GM23338 (cell line): ENCODE results near the gene DHRS7B. TPM values are rescaled to one million over a fixed set of nuclear protein-coding genes. Genes with fewer than 3 reads are reported as not detected.

Source experiments
- ATAC-seq: fragments of 200-7000 bp; cut with Tn5 transposase; 3 replicates; pipeline ENCODE4 v1.9.1; 2020
- DNase-seq: peaks from one replicate; pipeline ENCODE4 v3.0.0-alpha.2; 2015; ENCODE audit warnings: low spot score
- H2AFZ ChIP-seq: fragments of 200-600 bp; sonication (generic); 2 replicates; pipeline ENCODE4 v1.8.0; 2016; ENCODE audit warnings: antibody characterized with exemption, mild to moderate bottlenecking, moderate library complexity
- H3F3A ChIP-seq: fragments of 200-600 bp; sonication (generic); replicated peaks from 2 replicates; pipeline ENCODE4 v1.8.0; 2017; ENCODE audit warnings: antibody characterized with exemption, mixed run types, low read depth
- H3K27ac ChIP-seq: fragments of 200-600 bp; sonication (generic); 2 replicates; pipeline ENCODE4 v1.6.1; 2016; ENCODE audit warnings: low read depth
- H3K27me3 ChIP-seq: fragments of 200-600 bp; sonication (generic); 2 replicates; pipeline ENCODE4 v1.8.0; 2016; ENCODE audit warnings: mild to moderate bottlenecking, mixed run types, moderate library complexity; ENCODE audit not compliant: insufficient read depth
- H3K36me3 ChIP-seq: fragments of 200-600 bp; sonication (generic); 2 replicates; pipeline ENCODE4 v1.8.0; 2016; ENCODE audit warnings: mild to moderate bottlenecking; ENCODE audit not compliant: insufficient read depth
- H3K4me1 ChIP-seq: fragments of 200-600 bp; sonication (generic); 2 replicates; pipeline ENCODE4 v1.8.0; 2016; ENCODE audit warnings: mild to moderate bottlenecking, moderate library complexity; ENCODE audit not compliant: insufficient read depth
- H3K4me2 ChIP-seq: fragments of 200-600 bp; sonication (generic); 2 replicates; pipeline ENCODE4 v1.7.1; 2017; ENCODE audit warnings: mixed run types
- H3K4me3 ChIP-seq: fragments of 200-600 bp; sonication (generic); 2 replicates; pipeline ENCODE4 v1.6.1; 2016; ENCODE audit warnings: mixed run types
- H3K79me2 ChIP-seq: fragments of 200-600 bp; sonication (generic); replicated peaks from 2 replicates; pipeline ENCODE4 v1.8.0; 2017; ENCODE audit warnings: mild to moderate bottlenecking; ENCODE audit not compliant: insufficient read depth
- H3K9me2 ChIP-seq: fragments of 200-600 bp; sonication (generic); 2 replicates; pipeline ENCODE4 v1.8.0; 2017; ENCODE audit not compliant: insufficient read depth
- H4K20me1 ChIP-seq: fragments of 200-600 bp; sonication (generic); replicated peaks from 2 replicates; pipeline ENCODE4 v1.8.0; 2017; ENCODE audit warnings: mild to moderate bottlenecking; ENCODE audit not compliant: insufficient read depth
- H3K27ac Mint-ChIP-seq: 2 replicates; pipeline ENCODE4 v1.8.0; 2020; ENCODE audit warnings: inconsistent platforms, mild to moderate bottlenecking, moderate library complexity, mixed read lengths
- H3K27me3 Mint-ChIP-seq: 3 replicates; pipeline ENCODE4 v1.8.0; 2022; ENCODE audit warnings: low read depth, mild to moderate bottlenecking, moderate library complexity, mixed read lengths, inconsistent platforms; ENCODE audit not compliant: insufficient read depth, poor library complexity
- H3K36me3 Mint-ChIP-seq: 3 replicates; pipeline ENCODE4 v1.8.0; 2021; ENCODE audit warnings: low read depth, mild to moderate bottlenecking, inconsistent platforms, moderate library complexity, mixed read lengths
- H3K4me1 Mint-ChIP-seq: 3 replicates; pipeline ENCODE4 v1.8.0; 2020; ENCODE audit warnings: mild to moderate bottlenecking, inconsistent platforms, mixed read lengths
- H3K4me3 Mint-ChIP-seq: 3 replicates; pipeline ENCODE4 v1.8.0; 2021; ENCODE audit warnings: moderate library complexity, mild to moderate bottlenecking, inconsistent platforms, mixed read lengths
- H3K9me3 Mint-ChIP-seq: 3 replicates; pipeline ENCODE4 v1.8.0; 2020; ENCODE audit warnings: moderate library complexity, mild to moderate bottlenecking, inconsistent platforms, mixed read lengths
- CTCF ChIP-seq, 2 experiments: fragments of 200-600 bp in 1 of 2; sonication (generic) in 1 of 2; conservative IDR thresholded peaks; 2 replicates each; pipeline versions ENCODE4 v1.5.1 to v1.6.1; 2016 to 2017; ENCODE audit warnings: antibody characterized with exemption in 2 of 2, low read depth in 2 of 2, mild to moderate bottlenecking in 2 of 2, moderate library complexity in 1 of 2
- ETS1 ChIP-seq: IDR thresholded peaks from 2 replicates; pipeline ENCODE4 v1.6.1; 2016; ENCODE audit warnings: antibody characterized with exemption
- JUNB ChIP-seq: IDR thresholded peaks from one replicate; pipeline ENCODE4 v1.6.1; 2016; ENCODE audit warnings: antibody characterized with exemption; ENCODE audit not compliant: unreplicated experiment
- NANOG ChIP-seq: IDR thresholded peaks from 2 replicates; pipeline ENCODE4 v1.6.1; 2016; ENCODE audit warnings: antibody characterized with exemption, borderline replicate concordance
- REST ChIP-seq: IDR thresholded peaks from one replicate; pipeline ENCODE4 v1.6.1; 2018; ENCODE audit warnings: antibody characterized with exemption; ENCODE audit not compliant: unreplicated experiment
- STAT1 ChIP-seq: IDR thresholded peaks from one replicate; pipeline ENCODE4 v1.6.1; 2016; ENCODE audit warnings: antibody characterized with exemption; ENCODE audit not compliant: unreplicated experiment
- ZNF331 ChIP-seq: fragments of 250-450 bp; sonication (Bioruptor Pico); IDR thresholded peaks from 2 replicates; pipeline ENCODE4 v1.5.0; 2020; ENCODE audit warnings: low read depth, mild to moderate bottlenecking, moderate library complexity
- ZNF462 ChIP-seq: fragments of 250-450 bp; sonication (Bioruptor Pico); IDR thresholded peaks from 2 replicates; pipeline ENCODE4 v1.5.0; 2020; ENCODE audit warnings: mild to moderate bottlenecking, moderate library complexity
- polyA plus RNA-seq: library from polyadenylated mRNA; unstranded; fragments of >200 nt; fragmentation: Nextera tagmentation; extraction: Ambion mirVana; gene quantifications from 2 replicates; pipeline ENCODE4 v1.2.1, GENCODE V29; 2016
- total RNA-seq: library from RNA; depleted of rRNA; stranded (reverse); fragments of >200 nt; shearing (Covaris generic); gene quantifications from 2 replicates; pipeline ENCODE4 v1.2.3, GENCODE V29; 2014

Gene DHRS7B
- total and polyA plus RNA-seq, 2 experiments from 2014 or later: 26.6 to 27.9 TPM

DNA sequence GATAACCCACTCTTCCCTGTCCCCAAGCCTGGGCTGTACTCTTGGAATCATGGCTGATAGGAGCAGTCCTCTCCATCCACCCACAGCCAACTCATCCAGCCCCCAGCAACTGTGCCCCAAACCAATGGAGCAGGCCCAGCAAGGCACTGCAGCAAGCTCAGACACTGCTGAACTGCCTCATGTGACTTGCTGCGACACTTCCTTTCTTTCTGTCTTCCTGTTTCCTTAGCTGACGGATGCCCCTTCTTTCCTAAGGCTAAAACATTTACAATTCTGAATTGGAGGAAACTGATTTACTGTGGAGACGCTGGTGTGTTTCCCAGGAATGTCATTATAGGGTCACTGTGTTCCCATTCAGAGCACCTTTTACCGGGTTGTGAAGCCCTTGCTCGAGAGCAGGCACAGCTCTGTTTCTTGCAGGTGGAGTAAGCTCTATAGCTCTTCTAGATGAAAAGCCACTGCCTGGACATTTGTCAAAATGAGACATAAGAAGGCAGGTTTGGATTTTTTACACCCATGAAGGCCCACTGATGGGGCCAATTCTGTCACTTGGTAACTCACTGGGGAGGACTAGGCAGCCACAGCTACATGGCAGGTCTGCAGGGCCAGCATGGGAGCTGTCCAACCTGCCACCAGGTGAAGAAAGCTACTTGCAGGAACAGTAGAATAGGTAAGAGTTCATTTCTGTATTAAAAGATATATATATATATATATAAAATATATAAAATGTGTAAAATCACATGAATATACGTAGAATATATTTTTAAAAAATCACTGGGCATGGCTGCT lies 59.8 kb downstream of the DHRS7B start:
- Mint-ChIP-seq H3K4me3 (no peak overlapping the region), H3K36me3 (peaks cover 17% of the 10 kb centered on the region), H3K9me3 (no peaks in the 10 kb centered on the region), H3K27ac (no peak overlapping the region), H3K27me3 (peaks cover 4% of the 10 kb centered on the region), H3K4me1 (peaks cover 3% of the 10 kb centered on the region; the same call in 1 of the 3 replicates)
- no peaks in the 10 kb centered on the region for H3K27me3 ChIP-seq
- DNase-seq (no peak), ATAC-seq (no peak)
- H3K27ac ChIP-seq: no peak overlapping the region
- H3K4me3 ChIP-seq: no peak overlapping the region
- no peaks in the 10 kb centered on the region for H3K79me2 ChIP-seq
- peaks cover 4% of the 10 kb centered on the region; the same call in 1 of the 2 replicates for H3K36me3 ChIP-seq
- no peaks in the 10 kb centered on the region for H4K20me1 ChIP-seq
- H3F3A ChIP-seq: no peaks in the 10 kb centered on the region
- TF ChIP-seq CTCF (conservative IDR thresholded peaks at IDR 0.05; ENCODE audit: low read depth in 2 of 2) (no peak), NANOG (no peak), STAT1 (no peak), ZNF331 (no peak), ETS1 (no peak), REST (no peak), JUNB (no peak)
- H3K4me1 ChIP-seq: no peaks in the 10 kb centered on the region
- no peaks in the 10 kb centered on the region for H3K9me2 ChIP-seq
- no peak overlapping the region for H2AFZ ChIP-seq
- H3K4me2 ChIP-seq: no peak overlapping the region

DNA sequence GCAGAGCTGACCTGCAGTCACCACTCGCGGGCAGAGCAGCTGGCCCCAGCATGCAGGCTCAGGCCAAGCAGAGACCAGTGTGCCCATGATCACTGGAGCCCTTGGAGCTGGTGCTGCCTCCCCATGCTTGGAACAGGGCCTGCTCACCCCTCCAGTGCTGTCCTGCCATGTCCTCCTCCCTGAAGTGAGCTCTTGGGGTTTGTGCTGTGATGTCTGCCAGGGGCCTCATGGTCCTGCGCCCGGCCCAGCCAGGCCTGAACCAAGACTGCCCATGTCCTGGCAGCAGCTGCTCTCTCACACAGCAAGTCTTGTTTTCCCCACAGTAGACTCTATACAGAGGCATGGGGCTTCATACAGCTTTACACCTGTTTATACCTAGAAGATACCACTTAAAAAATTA lies 62.6 kb downstream of the DHRS7B start:
- Mint-ChIP-seq H3K27ac (no peak overlapping the region), H3K4me1 (peaks cover 13% of the 10 kb centered on the region), H3K9me3 (no peaks in the 10 kb centered on the region), H3K36me3 (peaks cover 32% of the 10 kb centered on the region), H3K4me3 (no peak overlapping the region), H3K27me3 (peaks cover 7% of the 10 kb centered on the region)
- Histone ChIP-seq H2AFZ (no peak overlapping the region), H3K9me2 (no peaks in the 10 kb centered on the region), H3K27ac (no peak overlapping the region), H3F3A (no peaks in the 10 kb centered on the region), H3K4me2 (no peak overlapping the region), H3K4me1 (peaks cover 12% of the 10 kb centered on the region), H3K4me3 (no peak overlapping the region), H3K27me3 (no peaks in the 10 kb centered on the region), H3K36me3 (peaks cover 4% of the 10 kb centered on the region; the same call in 1 of the 2 replicates), H3K79me2 (no peaks in the 10 kb centered on the region), H4K20me1 (0 out of 2 replicates have a peak, but pooled peaks cover 2% of the 10 kb centered on the region)
- ATAC-seq (no peak), DNase-seq (no peak)
- no peak for TF ChIP-seq ZNF462 (CRISPR knock-in tag)
